Fibroblast of the aortic adventitia (primary cell): Measurements from ENCODE around the gene GTF2H4. TPM values are rescaled to one million over a fixed set of nuclear protein-coding genes. Genes with fewer than 3 reads are reported as not detected.

ENCODE experiments used
- DNase-seq: peaks from one replicate; pipeline ENCODE4 v3.0.0-alpha.2; 2010; ENCODE audit warnings: low read depth
- H3K4me3 ChIP-seq: 2 replicates; pipeline ENCODE4 v1.5.1; 2011; ENCODE audit warnings: low read depth, mild to moderate bottlenecking, control low read depth, low read length, moderate library complexity
- CTCF ChIP-seq: IDR thresholded peaks from 2 replicates; pipeline ENCODE4 v1.5.1; 2011; ENCODE audit warnings: mild to moderate bottlenecking, low read length, control low read depth, inconsistent platforms; ENCODE audit not compliant: insufficient read depth
- total RNA-seq: library from RNA; depleted of rRNA; stranded (reverse); fragments of >200 nt; gene quantifications from 2 replicates; pipeline ENCODE4 v1.2.3, GENCODE V29; 2012; ENCODE audit warnings: low replicate concordance

The GTF2H4 gene
- total RNA-seq, 1 donor = 12.7 TPM

GRCh38 chr6:30944051-30944450 is 36.0 kb downstream of the GTF2H4 start:
- no peak for DNase-seq
- no peak for TF ChIP-seq CTCF
- H3K4me3 ChIP-seq = no peak overlapping the region

- H3K4me3 ChIP-seq = no peak overlapping the region
- no peak for TF ChIP-seq CTCF
- DNase-seq = no peak
Measured at GRCh38 chr6:30945281-30945680, 37.3 kb downstream of the GTF2H4 start.

- TF ChIP-seq CTCF = no peak
- H3K4me3 ChIP-seq = no peak overlapping the region
- DNase-seq = no peak
Measured at GRCh38 chr6:30947231-30947630, 39.2 kb downstream of the GTF2H4 start.

GRCh38 chr6:30948811-30949210 is 40.8 kb downstream of the GTF2H4 start:
- no peak overlapping the region for H3K4me3 ChIP-seq
- no peak for TF ChIP-seq CTCF
- DNase-seq = no peak

- no peak for TF ChIP-seq CTCF
- no peak for DNase-seq
- no peak overlapping the region for H3K4me3 ChIP-seq
Measured at GRCh38 chr6:30951907-30952469, 44.0 kb downstream of the GTF2H4 start.

- H3K4me3 ChIP-seq = no peak overlapping the region
- TF ChIP-seq CTCF = no peak
- DNase-seq = no peak
Measured at GRCh38 chr6:30954631-30955366, 46.8 kb downstream of the GTF2H4 start.
